CD4-positive, alpha-beta memory T cell (primary cell): ENCODE results near the gene BNIP1. TPM values are rescaled to one million over a fixed set of nuclear protein-coding genes. Genes with fewer than 3 reads are reported as not detected.

Experiments used
- CTCF ChIA-PET: fragments of 350-600 bp; sonication (Branson Sonifier 250); formaldehyde crosslinking; loops from one replicate; lab custom pipeline; 2021; ENCODE audit warnings: inconsistent platforms; ENCODE audit not compliant: partially characterized antibody; lab: Charles Lee
- POLR2A ChIA-PET: fragments of 350-600 bp; sonication (Branson Sonifier 250); formaldehyde crosslinking; loops from one replicate; lab custom pipeline; 2021; ENCODE audit not compliant: partially characterized antibody; lab: Charles Lee
- DNase-seq, 5 donors: peaks; one replicate each; pipeline versions ENCODE4 v3.0.0 to v3.0.0-alpha.2; 2020 to 2022; ENCODE audit warnings: mixed read lengths in 1 of 5
- H3K27ac ChIP-seq: one replicate; pipeline ENCODE4 v1.7.0; 2013; ENCODE audit warnings: low read depth, low read length
- H3K27me3 ChIP-seq: 2 replicates; pipeline ENCODE4 v1.7.0; 2013; ENCODE audit warnings: mild to moderate bottlenecking, low read length, moderate library complexity; ENCODE audit not compliant: insufficient read depth
- H3K36me3 ChIP-seq: 2 replicates; pipeline ENCODE4 v1.7.0; 2013; ENCODE audit warnings: mild to moderate bottlenecking, low read length, moderate library complexity; ENCODE audit not compliant: insufficient read depth
- H3K4me1 ChIP-seq: 2 replicates; pipeline ENCODE4 v1.7.0; 2013; ENCODE audit warnings: mild to moderate bottlenecking, low read length, moderate library complexity; ENCODE audit not compliant: insufficient read depth
- H3K4me3 ChIP-seq, 2 donors: one replicate each; pipeline ENCODE4 v1.7.0; 2013; ENCODE audit warnings: low read length in 2 of 2, mild to moderate bottlenecking in 1 of 2
- H3K9me3 ChIP-seq, 2 donors: one replicate each; pipeline ENCODE4 v1.7.0; 2013; ENCODE audit warnings: low read length in 2 of 2, control low read depth in 1 of 2; ENCODE audit not compliant: control insufficient read depth in 1 of 2
- H3K27ac Mint-ChIP-seq, 7 donors: one replicate each; pipeline ENCODE4 v1.8.0; 2020 to 2021; ENCODE audit warnings: mixed read lengths in 7 of 7, mild to moderate bottlenecking in 6 of 7, inconsistent platforms in 3 of 7, moderate library complexity in 3 of 7
- H3K27me3 Mint-ChIP-seq, 2 donors: one replicate each; pipeline ENCODE4 v1.8.0; 2020 to 2021; ENCODE audit warnings: mixed read lengths in 2 of 2
- H3K36me3 Mint-ChIP-seq, 2 donors: one replicate each; pipeline ENCODE4 v1.8.0; 2020 to 2021; ENCODE audit warnings: mixed read lengths in 2 of 2, inconsistent platforms in 1 of 2, mild to moderate bottlenecking in 1 of 2
- H3K4me1 Mint-ChIP-seq, 4 donors: one replicate each; pipeline ENCODE4 v1.8.0; 2020 to 2021; ENCODE audit warnings: mixed read lengths in 4 of 4, mild to moderate bottlenecking in 1 of 4
- H3K4me3 Mint-ChIP-seq, 8 donors: one replicate each; pipeline ENCODE4 v1.8.0; 2020 to 2021; ENCODE audit warnings: mixed read lengths in 8 of 8, mild to moderate bottlenecking in 7 of 8, moderate library complexity in 6 of 8, inconsistent platforms in 3 of 8
- H3K9me3 Mint-ChIP-seq, 8 donors: one replicate each; pipeline ENCODE4 v1.8.0; 2020 to 2021; ENCODE audit warnings: mixed read lengths in 8 of 8, mild to moderate bottlenecking in 5 of 8, inconsistent platforms in 3 of 8, moderate library complexity in 1 of 8
- intact Hi-C: fragments of 100-400 bp; cut with micrococcal nuclease; formaldehyde crosslinking; loops from one replicate; pipeline ENCODE4 v1.15.1; 2023
- polyA plus RNA-seq, 2 donors: library from polyadenylated mRNA; unstranded; fragments of 300-500 nt; fragmentation: Illumina TruSeq; gene quantifications; one replicate each; pipeline ENCODE4 v1.2.3, GENCODE V29; 2021
- total RNA-seq, 2 experiments: library from RNA; stranded (reverse); gene quantifications; one replicate each; pipeline ENCODE4 v1.2.3, GENCODE V29; 2021

Gene BNIP1
- total and polyA plus RNA-seq, 4 experiments from 2014 or later = 7.1 to 29.9 (median 10.6) TPM

DNA sequence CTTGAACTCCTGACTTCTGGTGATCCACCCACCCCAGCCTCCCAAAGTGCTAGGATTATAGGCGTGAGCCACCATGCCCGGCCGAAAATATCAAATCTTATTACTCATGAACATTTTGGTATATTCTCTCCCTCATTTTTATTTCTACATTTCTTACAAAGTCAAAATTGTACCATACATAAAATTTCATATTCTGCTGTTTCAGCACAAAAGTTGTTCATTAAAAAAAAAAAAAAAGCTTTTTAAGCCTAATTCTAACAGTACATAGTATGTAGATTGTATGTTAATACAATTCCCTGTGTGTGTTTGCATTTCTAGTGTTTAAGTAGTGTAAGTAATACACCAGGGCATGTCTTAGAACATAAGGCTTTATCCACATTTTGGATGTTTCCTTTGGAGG lies 14.9 kb downstream of the BNIP1 start:
- Histone ChIP-seq H3K4me3 (no peak overlapping the region), H3K4me1 (no peaks in the 10 kb centered on the region), H3K9me3 (no peaks in the 10 kb centered on the region), H3K27me3 (no peaks in the 10 kb centered on the region), H3K36me3 (peaks cover 48% of the 10 kb centered on the region), H3K27ac (no peak overlapping the region)
- no peak overlapping the region for H3K4me3 Mint-ChIP-seq
- peaks cover 53 to 71% of the 10 kb centered on the region in 2 donors for H3K36me3 Mint-ChIP-seq
- H3K4me1 Mint-ChIP-seq = no peaks in the 10 kb centered on the region
- no peaks in the 10 kb centered on the region for H3K9me3 Mint-ChIP-seq
- intact Hi-C loops = no loop called here
- H3K27ac Mint-ChIP-seq = no peak overlapping the region
- H3K27me3 Mint-ChIP-seq = no peaks in the 10 kb centered on the region
- POLR2A ChIA-PET = no interaction called here
- DNase-seq = no peak
- CTCF ChIA-PET = no interaction called here

DNA sequence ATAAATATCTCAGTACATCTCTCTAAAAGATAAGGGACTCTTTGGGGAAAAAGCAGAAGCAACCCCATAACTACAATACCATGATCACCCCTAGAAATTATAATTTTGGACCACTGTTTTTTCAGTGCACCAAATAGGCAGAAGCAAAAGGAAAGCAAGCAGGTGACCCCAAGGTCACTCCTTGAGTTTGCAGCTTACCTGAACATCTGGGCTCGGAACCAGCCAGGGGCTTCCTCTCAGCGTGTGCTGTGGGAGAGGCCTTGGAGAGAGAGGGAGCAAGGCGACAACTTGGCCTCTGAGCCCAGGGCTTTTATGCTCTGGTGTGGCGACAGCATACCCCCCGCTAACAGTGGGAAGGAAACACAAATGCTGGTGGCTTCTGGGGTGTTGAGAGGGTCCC lies 16.8 kb downstream of the BNIP1 start:
- Mint-ChIP-seq H3K4me1 (no peaks in the 10 kb centered on the region), H3K27me3 (no peaks in the 10 kb centered on the region), H3K36me3 (peaks cover 52 to 71% of the 10 kb centered on the region in 2 donors), H3K9me3 (no peaks in the 10 kb centered on the region), H3K27ac (peak overlapping the region in 1 of 7 donors; percentile 2), H3K4me3 (no peak overlapping the region)
- H3K36me3 ChIP-seq = peaks cover 35% of the 10 kb centered on the region
- DNase-seq = no peak
- H3K27me3 ChIP-seq = no peaks in the 10 kb centered on the region
- CTCF ChIA-PET = no interaction called here
- H3K4me3 ChIP-seq = no peak overlapping the region
- H3K9me3 ChIP-seq = no peaks in the 10 kb centered on the region
- H3K4me1 ChIP-seq = no peaks in the 10 kb centered on the region
- intact Hi-C loops = no loop called here
- POLR2A ChIA-PET = no interaction called here
- no peak overlapping the region for H3K27ac ChIP-seq

DNA sequence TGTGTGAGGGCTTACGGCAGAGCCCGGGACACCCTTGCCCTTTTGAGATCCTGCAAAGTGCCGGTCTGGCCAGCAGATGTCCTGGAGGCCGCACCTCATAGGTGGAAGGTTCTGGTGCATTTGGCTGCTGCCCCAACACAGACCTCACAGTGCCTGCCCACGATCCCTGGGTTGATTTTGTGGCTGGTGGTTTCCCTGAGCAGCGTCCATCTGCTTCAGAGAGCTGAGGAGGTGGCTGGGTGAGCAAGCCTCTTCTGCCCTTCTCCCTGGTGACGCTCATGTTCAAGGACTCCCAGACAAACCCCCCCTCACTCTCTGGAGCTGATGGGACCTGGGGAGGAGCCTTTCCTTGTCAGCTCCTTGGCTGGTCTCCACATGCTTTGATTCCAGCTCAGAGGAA lies 18.9 kb downstream of the BNIP1 start:
- Histone ChIP-seq H3K9me3 (no peaks in the 10 kb centered on the region), H3K27ac (no peak overlapping the region), H3K4me3 (no peak overlapping the region), H3K27me3 (no peaks in the 10 kb centered on the region), H3K4me1 (no peaks in the 10 kb centered on the region), H3K36me3 (peaks cover 30% of the 10 kb centered on the region)
- CTCF ChIA-PET = no interaction called here
- intact Hi-C loops = no loop called here
- no peaks in the 10 kb centered on the region for H3K4me1 Mint-ChIP-seq
- DNase-seq = no peak
- no peaks in the 10 kb centered on the region for H3K9me3 Mint-ChIP-seq
- POLR2A ChIA-PET = no interaction called here
- H3K27ac Mint-ChIP-seq = peak overlapping the region in 1 of 7 donors; percentile 17
- peaks cover 43 to 56% of the 10 kb centered on the region in 2 donors for H3K36me3 Mint-ChIP-seq
- H3K4me3 Mint-ChIP-seq = no peak overlapping the region
- no peaks in the 10 kb centered on the region for H3K27me3 Mint-ChIP-seq

DNA sequence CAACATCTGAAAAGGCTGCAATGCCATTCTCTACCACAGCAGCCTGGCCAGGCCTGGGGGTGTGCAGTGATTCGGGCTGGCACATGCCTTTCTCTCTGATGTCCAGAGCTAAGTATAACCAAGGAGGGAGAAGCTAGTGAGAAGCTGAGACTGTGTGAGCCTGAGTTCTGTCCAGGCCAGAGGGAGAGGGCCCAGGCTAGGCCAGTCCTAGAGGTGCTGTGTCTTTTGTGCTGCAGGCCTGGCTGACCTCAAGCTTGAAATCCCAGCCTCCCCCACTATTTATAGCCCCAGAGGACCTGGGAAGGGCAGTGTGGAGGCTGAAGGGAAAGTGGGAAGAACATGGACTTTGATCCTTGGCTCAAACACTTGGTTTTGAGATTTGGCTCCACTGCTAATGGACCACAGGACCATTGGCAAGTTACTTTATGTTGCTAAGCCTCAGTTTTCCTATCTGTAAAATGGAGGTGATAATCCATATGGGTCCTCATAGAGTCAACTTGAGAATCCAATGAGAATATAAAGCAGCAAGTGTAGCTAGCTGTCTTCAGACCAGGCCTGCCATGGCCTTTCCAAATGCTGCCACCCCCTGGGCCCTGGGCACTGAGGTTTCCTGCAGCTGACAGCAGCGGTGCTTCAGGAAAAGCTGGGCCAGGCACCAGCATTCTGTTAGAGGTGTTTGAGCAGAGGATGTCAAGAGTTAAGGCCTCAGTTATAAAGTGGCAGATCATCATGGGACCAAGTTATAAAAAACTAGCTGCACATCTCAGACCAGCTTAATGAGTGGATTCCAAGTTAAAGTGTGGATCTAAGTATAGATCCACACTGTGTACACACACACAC lies 21.1 kb downstream of the BNIP1 start:
- no peaks in the 10 kb centered on the region for H3K27me3 Mint-ChIP-seq
- Histone ChIP-seq H3K4me3 (no peak overlapping the region), H3K4me1 (no peaks in the 10 kb centered on the region), H3K9me3 (no peaks in the 10 kb centered on the region), H3K27ac (no peak overlapping the region), H3K27me3 (no peaks in the 10 kb centered on the region), H3K36me3 (peaks cover 22% of the 10 kb centered on the region)
- peak overlapping the region in 1 of 7 donors; percentile 57 for H3K27ac Mint-ChIP-seq
- POLR2A ChIA-PET = no interaction called here
- intact Hi-C loops = no loop called here
- H3K4me1 Mint-ChIP-seq = no peaks in the 10 kb centered on the region
- CTCF ChIA-PET = no interaction called here
- DNase-seq = no peak
- no peak overlapping the region for H3K4me3 Mint-ChIP-seq
- peaks cover 35 to 44% of the 10 kb centered on the region in 2 donors for H3K36me3 Mint-ChIP-seq
- H3K9me3 Mint-ChIP-seq = no peaks in the 10 kb centered on the region

DNA sequence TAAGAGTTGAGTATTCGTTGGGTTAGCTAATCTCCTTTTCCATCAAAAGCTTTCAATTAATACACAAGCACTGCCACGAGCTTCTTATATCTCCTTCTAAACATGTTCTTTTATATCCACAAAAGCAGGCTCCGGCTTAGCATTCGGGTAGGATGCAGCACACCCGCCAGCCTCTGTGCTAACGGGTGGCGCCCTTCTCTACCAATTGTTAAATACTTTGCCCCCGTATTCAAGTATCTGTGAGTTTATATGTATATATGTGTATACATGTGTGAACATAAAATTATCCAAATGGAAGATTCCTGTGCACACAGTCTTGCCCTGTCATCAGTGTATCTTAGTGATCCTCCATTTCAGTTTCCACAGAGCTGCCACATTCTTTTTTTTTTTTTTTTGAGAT lies 27.8 kb downstream of the BNIP1 start:
- Mint-ChIP-seq H3K36me3 (peaks cover 0 to 6% of the 10 kb centered on the region in 2 donors), H3K4me3 (no peak overlapping the region), H3K4me1 (no peaks in the 10 kb centered on the region), H3K9me3 (peaks cover 0 to 6% (median 0%) of the 10 kb centered on the region in 8 donors), H3K27ac (no peak overlapping the region), H3K27me3 (peaks cover 0 to 2% of the 10 kb centered on the region in 2 donors)
- intact Hi-C loops = no loop called here
- Histone ChIP-seq H3K9me3 (no peaks in the 10 kb centered on the region), H3K4me1 (no peaks in the 10 kb centered on the region), H3K27ac (no peak overlapping the region), H3K4me3 (no peak overlapping the region), H3K27me3 (no peaks in the 10 kb centered on the region), H3K36me3 (no peaks in the 10 kb centered on the region)
- DNase-seq = no peak
- POLR2A ChIA-PET = no interaction called here
- CTCF ChIA-PET = no interaction called here

DNA sequence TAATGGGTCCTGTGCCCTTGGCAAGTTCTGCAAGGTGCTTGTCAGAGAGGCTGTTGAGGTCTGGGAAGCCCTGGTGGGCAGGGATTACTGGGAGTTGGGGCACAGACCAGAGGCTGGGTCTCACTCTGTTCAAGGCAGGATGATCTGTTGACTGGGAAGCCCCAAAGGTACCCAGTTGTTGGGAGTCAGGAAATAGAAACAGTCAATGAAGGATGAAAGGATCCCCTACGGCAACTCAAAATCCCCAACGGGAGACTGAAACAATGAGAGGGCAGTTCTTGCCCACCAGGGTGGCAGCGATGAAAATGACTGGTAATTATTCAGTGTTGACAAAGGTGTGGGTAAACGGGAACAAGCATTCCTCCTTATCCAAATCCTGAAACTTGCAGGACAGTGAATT lies 31.2 kb downstream of the BNIP1 start:
- no peaks in the 10 kb centered on the region for H3K9me3 ChIP-seq
- no peaks in the 10 kb centered on the region for H3K27me3 ChIP-seq
- Mint-ChIP-seq H3K9me3 (peaks cover 3 to 15% (median 5%) of the 10 kb centered on the region in 8 donors), H3K27me3 (peaks cover 0 to 2% of the 10 kb centered on the region in 2 donors), H3K36me3 (peaks cover 2 to 12% of the 10 kb centered on the region in 2 donors), H3K4me1 (peaks cover 0 to 12% (median 4%) of the 10 kb centered on the region in 4 donors), H3K4me3 (no peak overlapping the region), H3K27ac (no peak overlapping the region)
- CTCF ChIA-PET = no interaction called here
- no peak for DNase-seq
- intact Hi-C loops = no loop called here
- H3K4me3 ChIP-seq = no peak overlapping the region
- H3K27ac ChIP-seq = no peak overlapping the region
- POLR2A ChIA-PET = no interaction called here
- no peaks in the 10 kb centered on the region for H3K4me1 ChIP-seq
- H3K36me3 ChIP-seq = no peaks in the 10 kb centered on the region

DNA sequence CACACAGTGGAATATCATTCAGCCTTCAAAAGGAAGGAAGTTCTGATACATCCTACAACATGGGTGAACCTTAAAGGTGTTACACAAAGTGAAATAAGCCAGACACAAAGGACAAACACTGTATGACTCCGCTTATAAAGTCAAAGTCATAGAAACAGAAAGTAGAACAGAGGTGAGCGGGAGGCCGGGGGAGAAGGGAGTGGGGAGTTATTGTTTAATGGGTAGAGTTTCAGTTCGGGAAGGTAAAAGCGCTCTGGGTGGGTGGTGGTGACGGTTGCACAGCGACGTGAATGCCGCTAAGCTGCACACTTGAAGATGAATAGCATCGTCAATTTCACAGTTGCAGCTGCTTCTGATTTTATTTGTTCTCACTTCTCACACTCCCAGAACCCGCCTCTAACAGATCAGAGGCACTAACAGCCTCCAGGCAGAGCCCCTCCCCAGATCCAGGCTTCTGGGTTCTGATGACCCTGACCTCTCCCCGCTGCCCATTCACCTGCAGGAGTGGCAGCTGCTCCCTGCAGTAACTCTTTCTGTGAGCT lies 34.1 kb downstream of the BNIP1 start:
- no peak overlapping the region for H3K4me3 ChIP-seq
- H3K36me3 ChIP-seq = no peaks in the 10 kb centered on the region
- peaks cover 0 to 4% of the 10 kb centered on the region in 2 donors for H3K27me3 Mint-ChIP-seq
- H3K9me3 ChIP-seq = no peaks in the 10 kb centered on the region
- peaks cover 0 to 12% (median 4%) of the 10 kb centered on the region in 4 donors for H3K4me1 Mint-ChIP-seq
- CTCF ChIA-PET = no interaction called here
- H3K27ac ChIP-seq = no peak overlapping the region
- peaks cover 2 to 16% (median 7%) of the 10 kb centered on the region in 8 donors for H3K9me3 Mint-ChIP-seq
- intact Hi-C loops = no loop called here
- peak overlapping the region; percentile 2 to 75 (median 36) for H3K4me3 Mint-ChIP-seq
- no peaks in the 10 kb centered on the region for H3K4me1 ChIP-seq
- POLR2A ChIA-PET = interaction anchor here (0.8 kb wide), 1 partner anchor 463 kb away, joined by 3 read pairs; no protein-coding TSS in a partner anchor
- H3K27me3 ChIP-seq = no peaks in the 10 kb centered on the region
- peak overlapping the region in 4 of 7 donors; percentile 2 to 56 (median 26) for H3K27ac Mint-ChIP-seq
- DNase-seq = no peak
- peaks cover 2 to 12% of the 10 kb centered on the region in 2 donors for H3K36me3 Mint-ChIP-seq
